Sigmoid colon (tissue), 7 donors: ENCODE results near the gene TSPAN11. TPM values are rescaled to one million over a fixed set of nuclear protein-coding genes. Genes with fewer than 3 reads are reported as not detected.

ENCODE experiments used
- DNase-seq: peaks from one replicate; pipeline ENCODE4 v3.0.0-alpha.2; 2019
- H3K27ac ChIP-seq, 4 donors: fragments of 200-600 bp; sonication (generic); one replicate each; pipeline ENCODE4 v1.5.1; 2016 to 2019; ENCODE audit warnings: mild to moderate bottlenecking in 1 of 4
- H3K27me3 ChIP-seq, 3 donors: fragments of 200-600 bp; sonication (generic); one replicate each; pipeline ENCODE4 v1.5.1; 2019; ENCODE audit warnings: mild to moderate bottlenecking in 1 of 3
- H3K36me3 ChIP-seq, 4 donors: fragments of 200-600 bp; sonication (generic); one replicate each; pipeline ENCODE4 v1.5.1; 2016 to 2019
- H3K4me1 ChIP-seq, 4 donors: fragments of 200-600 bp; sonication (generic); one replicate each; pipeline ENCODE4 v1.5.1; 2017 to 2019
- H3K4me3 ChIP-seq, 4 donors: fragments of 200-600 bp; sonication (generic); one replicate each; pipeline ENCODE4 v1.5.1; 2017 to 2019; ENCODE audit warnings: mild to moderate bottlenecking in 2 of 4, moderate library complexity in 1 of 4
- H3K9me3 ChIP-seq, 4 donors: fragments of 200-600 bp in 3 of 4; sonication (generic) in 3 of 4; one replicate each; pipeline versions ENCODE4 v1.5.1 to v1.6.1; 2013 to 2019
- EP300 ChIP-seq, 4 donors: sonication (generic); formaldehyde crosslinking; IDR thresholded peaks; one replicate each; pipeline ENCODE4 v1.6.1; 2017; ENCODE audit warnings: antibody characterized with exemption in 4 of 4
- POLR2A ChIP-seq, 2 donors: fragments of 450-650 bp; IDR thresholded peaks; one replicate each; pipeline ENCODE4 v1.6.1; 2016; ENCODE audit warnings: antibody characterized with exemption in 2 of 2, mild to moderate bottlenecking in 2 of 2, moderate library complexity in 2 of 2
- POLR2AphosphoS5 ChIP-seq, 4 donors: sonication (generic); formaldehyde crosslinking; IDR thresholded peaks; one replicate each; pipeline ENCODE4 v1.6.1; 2017; ENCODE audit warnings: antibody characterized with exemption in 4 of 4
- WGBS, 2 donors: extraction: QIAGEN DNeasy Blood & Tissue Kit; methylation state at CpG; one replicate each; pipeline ENCODE4 v1.1.7; 2013; 5-methylcytosine and 5-hydroxymethylcytosine counted together
- intact Hi-C: fragments of 100-400 bp; cut with DNase I; formaldehyde crosslinking; loops from one replicate; pipeline ENCODE4 v1.15.1; 2023
- polyA plus RNA-seq, 3 donors: library from polyadenylated mRNA; stranded (reverse); fragments of 200-250 nt; gene quantifications; one replicate each; pipeline ENCODE4 v1.2.3, GENCODE V29; 2013
- total RNA-seq, 4 donors: library from RNA; depleted of rRNA; stranded (reverse); fragments of >200 nt; gene quantifications; one replicate each; pipeline ENCODE4 v1.1.0, GENCODE V29; 2016
- TF ChIP-seq, protein P1 (sequence below), 4 experiments: fragments of 450-650 bp in 3 of 4; fragments of 200-600 bp in 1 of 4; IDR thresholded peaks; one replicate each; pipeline ENCODE4 v1.5.1; 2016 to 2019; ENCODE audit warnings: antibody characterized with exemption in 4 of 4, mild to moderate bottlenecking in 3 of 4, moderate library complexity in 2 of 4
- donor health status: healthy with polysubstance abuse.
- donor health status: Bipolar disorder and iron deficiency.
- donor health status: healthy.

Gene TSPAN11
- total and polyA plus RNA-seq, 7 donors = 0.23 to 18.9 (median 7.8) TPM

DNA sequence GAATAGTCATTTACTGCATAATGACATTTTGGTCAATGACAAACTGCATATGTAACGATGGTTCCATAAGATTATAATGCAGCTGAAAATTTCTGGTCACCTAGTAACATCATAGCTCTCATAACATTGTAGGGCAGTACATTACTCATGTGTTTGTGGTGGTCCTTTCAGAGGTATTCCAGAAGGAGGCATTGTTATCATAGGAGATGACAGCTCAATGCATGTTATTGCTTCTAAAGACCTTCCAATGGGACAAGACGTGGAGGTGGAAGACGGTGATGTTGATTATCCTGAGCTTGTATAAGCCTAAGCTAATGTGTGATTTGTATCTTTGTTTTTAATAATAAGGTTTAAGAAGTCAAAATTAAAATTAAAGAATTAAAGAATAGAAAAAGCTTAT, 43.8 kb upstream of the TSPAN11 start:
- no peaks in the 10 kb centered on the region for H3K36me3 ChIP-seq
- no peak overlapping the region for H3K27ac ChIP-seq
- no peak for DNase-seq
- no peaks in the 10 kb centered on the region for H3K27me3 ChIP-seq
- no peak overlapping the region for H3K4me3 ChIP-seq
- intact Hi-C loops = no loop called here
- TF ChIP-seq, protein P1, sequence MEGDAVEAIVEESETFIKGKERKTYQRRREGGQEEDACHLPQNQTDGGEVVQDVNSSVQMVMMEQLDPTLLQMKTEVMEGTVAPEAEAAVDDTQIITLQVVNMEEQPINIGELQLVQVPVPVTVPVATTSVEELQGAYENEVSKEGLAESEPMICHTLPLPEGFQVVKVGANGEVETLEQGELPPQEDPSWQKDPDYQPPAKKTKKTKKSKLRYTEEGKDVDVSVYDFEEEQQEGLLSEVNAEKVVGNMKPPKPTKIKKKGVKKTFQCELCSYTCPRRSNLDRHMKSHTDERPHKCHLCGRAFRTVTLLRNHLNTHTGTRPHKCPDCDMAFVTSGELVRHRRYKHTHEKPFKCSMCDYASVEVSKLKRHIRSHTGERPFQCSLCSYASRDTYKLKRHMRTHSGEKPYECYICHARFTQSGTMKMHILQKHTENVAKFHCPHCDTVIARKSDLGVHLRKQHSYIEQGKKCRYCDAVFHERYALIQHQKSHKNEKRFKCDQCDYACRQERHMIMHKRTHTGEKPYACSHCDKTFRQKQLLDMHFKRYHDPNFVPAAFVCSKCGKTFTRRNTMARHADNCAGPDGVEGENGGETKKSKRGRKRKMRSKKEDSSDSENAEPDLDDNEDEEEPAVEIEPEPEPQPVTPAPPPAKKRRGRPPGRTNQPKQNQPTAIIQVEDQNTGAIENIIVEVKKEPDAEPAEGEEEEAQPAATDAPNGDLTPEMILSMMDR (IDR thresholded peaks at IDR 0.05) = no peak
- TF ChIP-seq POLR2AphosphoS5 (IDR thresholded peaks at IDR 0.05) = no peak
- TF ChIP-seq EP300 (IDR thresholded peaks at IDR 0.05) = no peak
- TF ChIP-seq POLR2A (IDR thresholded peaks at IDR 0.05) = no peak
- H3K4me1 ChIP-seq = peaks cover 0 to 7% (median 0%) of the 10 kb centered on the region in 4 donors
- H3K9me3 ChIP-seq = peaks cover 4 to 7% (median 5%) of the 10 kb centered on the region in 4 donors
- WGBS, 2 donors = 70 to 89% methylated on average over 3 of the region's 3 CpGs

DNA sequence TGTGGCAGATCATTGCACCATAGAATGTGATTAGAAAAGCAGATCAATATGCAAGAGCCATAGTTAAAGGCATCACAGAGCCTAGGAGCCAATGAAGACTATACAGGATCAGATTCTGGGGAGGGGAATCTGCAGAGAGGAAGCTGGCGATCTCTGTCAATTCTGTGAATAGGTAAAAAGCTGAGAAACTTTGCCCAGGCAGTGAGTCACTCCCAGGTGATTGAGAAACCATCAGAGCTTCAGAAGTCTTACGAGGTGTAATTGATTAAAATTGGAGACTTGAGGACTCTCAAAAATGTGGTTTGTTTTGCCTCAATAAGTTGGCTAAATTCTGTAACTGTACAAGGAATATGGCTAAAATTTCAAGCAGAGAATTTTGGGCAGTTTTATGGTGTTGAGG, 41.7 kb upstream of the TSPAN11 start:
- Histone ChIP-seq H3K27ac (no peak overlapping the region), H3K27me3 (no peaks in the 10 kb centered on the region), H3K9me3 (peaks cover 4 to 9% (median 7%) of the 10 kb centered on the region in 4 donors), H3K4me3 (no peak overlapping the region), H3K4me1 (peaks cover 0 to 4% (median 0%) of the 10 kb centered on the region in 4 donors), H3K36me3 (no peaks in the 10 kb centered on the region)
- WGBS, 2 donors = 86 to 89% methylated on average over 2 of the region's 2 CpGs
- no peak for DNase-seq
- TF ChIP-seq, protein P1 (IDR thresholded peaks at IDR 0.05) = no peak
- TF ChIP-seq POLR2AphosphoS5 (IDR thresholded peaks at IDR 0.05) = no peak
- TF ChIP-seq POLR2A (IDR thresholded peaks at IDR 0.05) = no peak
- TF ChIP-seq EP300 (IDR thresholded peaks at IDR 0.05) = no peak
- intact Hi-C loops = no loop called here

DNA sequence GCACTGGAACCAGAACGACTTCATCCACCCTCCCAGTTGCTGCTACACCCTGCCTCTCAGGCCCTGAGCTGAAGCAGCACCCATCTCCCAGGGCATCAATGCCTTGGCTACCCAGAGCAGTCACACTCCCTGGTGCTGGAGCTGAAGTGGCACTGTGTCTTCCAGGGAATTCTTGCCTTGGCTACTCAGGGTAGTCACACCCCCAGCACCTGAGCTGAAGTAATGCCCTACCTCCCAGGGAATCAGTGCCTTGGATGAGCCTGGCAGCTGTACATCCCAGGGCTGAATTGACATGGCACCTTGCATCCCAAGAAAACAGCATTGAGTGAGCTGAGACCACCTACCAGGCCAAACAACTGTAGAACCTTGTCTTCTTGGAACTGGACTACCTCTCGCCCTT, 41.2 kb upstream of the TSPAN11 start:
- H3K27me3 ChIP-seq = no peaks in the 10 kb centered on the region
- no peak overlapping the region for H3K4me3 ChIP-seq
- intact Hi-C loops = no loop called here
- peaks cover 4 to 9% (median 7%) of the 10 kb centered on the region in 4 donors for H3K9me3 ChIP-seq
- H3K27ac ChIP-seq = no peak overlapping the region
- TF ChIP-seq, protein P1 (IDR thresholded peaks at IDR 0.05) = no peak
- TF ChIP-seq EP300 (IDR thresholded peaks at IDR 0.05) = no peak
- no peak for TF ChIP-seq POLR2AphosphoS5 (IDR thresholded peaks at IDR 0.05)
- TF ChIP-seq POLR2A (IDR thresholded peaks at IDR 0.05) = no peak
- H3K36me3 ChIP-seq = no peaks in the 10 kb centered on the region
- no peaks in the 10 kb centered on the region for H3K4me1 ChIP-seq
- no peak for DNase-seq
- 59 to 82% methylated on average over 2 of the region's 2 CpGs for WGBS, 2 donors

DNA sequence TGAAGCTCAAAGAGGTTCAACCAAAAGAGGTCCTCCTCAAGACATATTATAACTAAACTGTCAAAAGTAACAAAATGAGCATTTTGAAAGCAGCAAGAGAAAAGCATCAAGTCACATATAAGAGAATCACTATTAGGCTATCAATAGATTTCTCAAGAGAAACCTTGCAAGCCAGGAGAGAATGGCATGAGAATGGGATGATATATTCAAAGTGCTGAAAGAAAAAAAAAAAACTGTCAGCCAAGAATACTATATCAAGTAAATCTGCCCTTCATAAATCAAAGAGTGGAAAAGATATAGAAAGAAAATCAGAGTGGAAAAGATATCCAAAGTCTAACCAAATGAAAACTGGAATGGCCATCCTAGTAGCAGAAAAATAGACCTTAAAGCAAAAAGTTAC, 39.3 kb upstream of the TSPAN11 start:
- no peak overlapping the region for H3K27ac ChIP-seq

More for the DNA sequence above, 39.3 kb upstream of the TSPAN11 start:
- Histone ChIP-seq H3K4me1 (no peaks in the 10 kb centered on the region), H3K9me3 (peaks cover 4 to 9% (median 7%) of the 10 kb centered on the region in 4 donors), H3K27me3 (no peaks in the 10 kb centered on the region), H3K36me3 (no peaks in the 10 kb centered on the region), H3K4me3 (no peak overlapping the region)
- intact Hi-C loops = no loop called here
- TF ChIP-seq POLR2A (IDR thresholded peaks at IDR 0.05) = no peak
- no peak for TF ChIP-seq EP300 (IDR thresholded peaks at IDR 0.05)
- TF ChIP-seq, protein P1 (IDR thresholded peaks at IDR 0.05) = no peak
- TF ChIP-seq POLR2AphosphoS5 (IDR thresholded peaks at IDR 0.05) = no peak
- DNase-seq = no peak
